Dedifferentiated amniotic fluid mesenchymal stem cell (primary cell): Measurements from ENCODE around the gene ZXDC.

ENCODE experiments used
- DNase-seq: peaks from one replicate; pipeline ENCODE4 v3.0.0-alpha.2; 2016; ENCODE audit errors: extremely low spot score

The ZXDC gene

DNA sequence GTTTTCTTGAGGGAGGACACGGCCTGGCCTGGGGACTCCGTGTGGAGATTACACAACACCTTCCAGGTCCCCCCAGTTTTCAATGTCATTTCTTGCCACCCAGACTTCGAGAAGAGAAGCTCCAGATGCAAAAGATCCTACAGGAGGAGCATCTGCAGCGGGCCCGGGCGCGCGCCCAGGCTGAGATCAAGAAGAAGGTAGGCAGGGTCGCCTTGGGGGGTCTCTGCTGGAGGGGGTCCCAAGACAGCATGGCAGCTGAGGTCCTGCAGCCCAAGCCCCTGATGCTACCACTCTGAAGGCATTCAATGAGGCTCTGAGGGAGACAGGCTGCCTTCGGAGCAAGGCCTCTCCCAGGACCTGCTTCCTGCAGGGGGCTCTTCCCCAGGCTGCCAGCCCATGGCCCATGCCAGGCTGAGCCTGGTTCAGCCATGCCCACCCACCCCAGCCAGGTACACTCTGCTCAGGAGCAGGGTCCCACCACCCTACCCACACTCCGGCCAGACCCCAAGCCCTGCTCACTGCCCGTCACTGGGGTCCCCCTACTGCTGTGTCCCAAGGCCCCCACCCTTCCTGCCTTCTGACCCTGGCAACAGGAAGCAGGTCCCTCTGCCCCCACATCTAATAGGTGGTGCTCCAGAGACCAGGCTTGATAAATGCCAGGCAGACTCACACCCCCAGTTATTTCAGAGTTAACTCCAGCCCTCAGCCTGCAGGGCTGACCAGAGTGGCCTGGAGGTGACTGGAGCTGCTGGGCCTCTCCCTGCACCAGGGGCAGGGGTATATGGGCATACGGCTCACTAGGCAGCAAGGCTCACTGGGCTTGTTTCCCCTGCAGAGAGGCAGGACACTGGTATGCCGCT is 40.0 kb downstream of the ZXDC start:
- no peak for DNase-seq

DNA sequence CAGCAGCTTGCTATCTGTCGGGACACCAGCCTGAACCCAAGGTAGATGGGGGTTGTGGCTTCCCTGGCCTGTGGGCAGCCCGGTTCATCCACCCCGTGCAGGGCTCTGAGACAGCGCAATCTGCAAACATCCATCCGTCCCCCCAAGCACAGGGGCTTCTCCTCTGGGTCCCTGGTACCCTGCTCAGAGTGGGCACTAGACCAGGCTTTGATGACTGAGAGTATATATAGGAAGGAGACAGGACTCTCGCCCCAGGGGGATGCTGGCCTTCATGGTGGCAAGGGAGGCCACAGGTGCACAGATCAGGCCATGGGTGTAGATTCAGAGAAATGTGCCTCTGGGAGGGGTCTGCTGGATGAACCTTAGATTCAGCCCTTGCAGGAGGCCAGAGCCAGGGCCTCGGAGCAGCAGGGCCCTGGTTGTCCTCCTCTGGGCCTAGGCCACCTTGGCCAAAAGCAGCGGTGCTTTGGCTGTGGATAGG is 40.7 kb downstream of the ZXDC start:
- no peak for DNase-seq

GRCh38 chr3:126434264-126434590 is 41.5 kb downstream of the ZXDC start:
- no peak for DNase-seq

DNA sequence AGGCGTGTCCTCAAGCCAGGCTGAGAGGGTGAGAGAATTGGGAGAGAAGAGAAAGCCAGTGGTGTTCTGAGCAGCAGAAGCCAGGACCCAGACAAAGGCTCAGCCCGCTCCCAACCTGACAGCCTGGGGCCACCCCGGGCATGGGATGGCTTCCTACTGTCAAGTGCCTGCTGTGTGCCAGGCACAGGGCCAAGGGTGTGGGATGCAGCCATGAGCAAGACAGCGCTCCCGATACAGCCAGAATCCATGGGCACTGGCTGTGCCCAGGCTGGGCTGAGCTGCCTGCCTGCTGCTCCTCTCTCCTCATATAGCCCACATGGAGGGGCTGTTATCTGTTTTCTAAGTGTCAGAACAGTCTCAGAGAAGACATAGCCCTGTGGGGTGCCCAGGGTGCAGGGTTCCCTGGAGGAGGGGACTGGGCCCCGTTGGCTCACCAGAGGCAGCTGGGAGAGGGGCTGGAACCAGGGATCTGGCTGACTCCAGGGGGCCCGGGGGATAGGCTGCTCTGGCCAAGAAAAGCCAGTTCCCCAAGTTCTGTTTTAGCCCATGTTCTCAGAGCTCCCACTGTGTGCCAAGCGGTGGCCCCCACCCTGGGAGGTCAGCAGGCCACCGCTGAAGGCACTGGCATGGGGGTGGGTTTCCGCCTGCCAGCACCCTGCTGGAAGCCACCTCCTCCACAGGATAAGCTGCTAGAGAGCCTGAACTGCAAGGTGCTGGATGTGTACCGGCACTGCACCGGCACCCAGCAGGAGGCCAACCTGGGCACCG is 42.0 kb downstream of the ZXDC start:
- no peak for DNase-seq

GRCh38 chr3:126433105-126433430 is 42.6 kb downstream of the ZXDC start:
- no peak for DNase-seq

- no peak for DNase-seq
Measured at GRCh38 chr3:126432361-126433104, 43.2 kb downstream of the ZXDC start.

DNA sequence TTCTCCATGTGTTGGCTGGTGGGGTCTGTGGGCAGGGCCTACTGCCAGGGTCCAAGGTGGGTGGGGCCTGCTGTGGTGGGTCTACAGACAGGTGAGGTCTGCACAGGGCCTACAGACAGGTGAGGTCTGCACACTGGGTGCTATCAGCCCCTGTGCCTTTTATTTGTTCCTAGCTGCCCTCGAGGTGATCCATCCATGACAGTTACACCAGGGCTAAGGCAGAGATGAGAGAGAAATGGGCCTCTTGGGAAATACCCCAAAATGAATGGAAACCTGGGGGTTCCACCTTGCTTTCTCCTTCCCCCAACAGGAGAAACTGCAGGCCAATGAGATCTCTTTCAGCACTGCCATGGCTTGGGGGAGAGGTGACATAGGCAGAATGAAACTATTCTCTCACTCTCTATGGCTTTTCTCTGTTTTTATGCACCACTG is 44.6 kb downstream of the ZXDC start:
- no peak for DNase-seq

DNA sequence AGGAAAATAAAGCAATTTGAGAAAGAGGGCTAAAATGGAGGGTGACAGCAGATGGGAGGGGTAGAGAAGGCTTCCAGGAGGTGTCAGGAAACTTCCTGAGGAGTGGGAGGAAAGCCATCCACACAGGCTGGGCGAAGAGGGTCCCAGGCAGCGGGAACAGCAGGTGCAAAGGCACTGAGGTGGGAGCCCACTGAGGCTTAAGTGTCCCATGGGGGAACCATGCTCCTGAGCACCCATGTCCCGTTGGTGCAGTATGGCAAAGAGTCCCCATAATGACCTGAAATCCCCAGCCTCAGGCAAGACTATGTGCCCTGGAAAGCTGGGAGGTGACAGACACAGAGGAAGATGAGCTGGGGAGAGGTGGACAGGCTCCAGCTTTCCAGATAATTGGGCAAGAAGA is 50.9 kb downstream of the ZXDC start:
- no peak for DNase-seq

DNA sequence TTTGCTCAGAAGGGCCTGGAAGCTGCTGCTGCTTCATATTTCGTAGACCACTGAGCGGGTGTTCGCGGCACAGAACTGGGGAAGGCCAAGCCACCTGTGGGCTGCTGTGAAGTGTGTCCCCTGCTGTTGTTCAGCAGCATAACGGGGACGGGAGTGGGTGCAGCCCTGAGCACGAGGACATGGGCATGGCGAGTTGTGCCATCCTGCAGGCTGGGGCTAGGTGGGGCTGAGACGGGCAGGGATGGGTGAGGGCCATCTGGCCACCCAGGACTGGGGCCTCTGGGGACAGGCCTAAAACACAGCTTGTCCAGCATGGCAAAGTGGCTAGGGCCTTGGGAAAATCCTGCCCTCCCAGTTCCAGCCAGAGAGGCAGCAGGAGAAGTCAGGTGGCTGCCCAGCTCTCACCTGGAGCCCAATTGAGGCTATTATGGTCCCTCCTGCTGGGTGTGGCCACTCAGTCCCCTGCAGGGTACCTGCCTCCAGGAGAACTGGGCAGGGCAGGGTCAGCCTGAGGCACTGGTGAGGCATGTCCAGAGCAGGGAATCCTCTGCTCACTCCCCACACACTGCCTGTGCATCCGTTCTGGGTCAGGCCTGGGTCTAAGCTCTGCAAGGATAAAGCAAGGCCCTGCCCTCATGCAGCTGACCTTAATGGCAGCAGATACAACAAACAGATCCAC is 51.5 kb downstream of the ZXDC start:
- no peak for DNase-seq

DNA sequence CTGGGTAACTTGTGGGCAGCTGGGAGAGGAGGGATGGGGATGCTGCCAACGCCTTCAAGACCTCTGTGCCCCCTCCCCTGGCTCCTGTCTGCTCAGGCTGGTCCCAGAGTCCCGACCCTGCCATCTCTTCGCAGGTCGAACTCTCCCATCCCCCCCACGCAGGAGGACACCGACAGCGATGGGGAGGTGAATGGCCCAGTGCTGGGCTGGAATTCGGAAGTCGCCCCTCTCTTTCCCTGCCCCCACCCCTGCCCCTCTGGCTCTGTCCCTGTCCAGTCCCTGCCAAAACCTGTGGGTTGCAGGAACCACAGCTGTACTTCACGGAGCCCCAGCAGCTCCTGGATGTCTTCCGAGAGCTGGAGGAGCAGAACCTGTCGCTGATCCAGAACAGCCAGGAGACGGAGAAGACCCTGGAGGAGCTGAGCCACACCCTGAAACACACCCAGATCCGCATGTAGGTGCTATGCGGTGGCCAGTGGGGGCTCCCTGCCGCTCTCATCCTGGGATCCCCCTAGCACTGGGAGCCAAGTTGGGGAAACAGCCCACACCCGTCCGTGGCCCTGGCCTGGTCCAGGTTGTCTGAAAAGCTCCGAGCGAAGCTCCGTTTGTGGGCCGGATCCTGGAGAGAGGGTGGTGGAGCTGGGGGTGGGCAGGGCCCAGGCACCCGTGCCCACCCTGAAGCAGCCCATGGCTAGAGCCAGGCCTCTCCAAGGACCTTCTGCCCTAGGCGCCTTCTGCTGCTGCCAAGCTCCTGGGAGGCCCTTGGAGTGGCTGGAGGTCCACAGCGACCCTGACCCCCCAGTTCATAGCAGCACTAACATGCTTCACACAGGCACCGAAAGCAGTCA is 52.3 kb downstream of the ZXDC start:
- DNase-seq = no peak

DNA sequence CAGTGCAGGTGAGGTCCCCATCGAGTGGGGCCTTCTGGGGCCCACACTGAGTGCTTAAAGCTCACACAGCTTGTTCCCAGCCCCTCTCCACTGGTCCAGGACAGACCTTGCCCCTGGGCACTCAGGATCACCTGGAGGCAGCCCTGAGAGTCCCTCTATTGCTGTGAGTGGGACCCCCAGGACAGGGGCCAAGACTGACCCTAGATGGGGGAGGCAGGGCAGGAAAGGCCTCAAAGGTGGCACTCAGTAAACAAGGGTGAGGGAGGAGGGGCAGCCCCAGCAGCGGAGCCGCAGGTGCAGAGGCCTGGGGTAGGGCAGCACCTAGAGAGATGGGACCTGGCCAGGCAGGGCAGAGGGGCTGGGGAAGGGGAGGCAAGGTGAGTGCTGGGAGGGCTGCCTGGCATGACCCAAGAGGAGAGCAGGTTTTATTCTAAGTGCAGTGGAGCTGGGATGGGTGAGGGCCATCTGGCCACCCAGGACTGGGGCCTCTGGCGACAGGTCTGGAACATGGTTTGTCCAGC is 53.1 kb downstream of the ZXDC start:
- no peak for DNase-seq

GRCh38 chr3:126422121-126422520 is 53.6 kb downstream of the ZXDC start:
- no peak for DNase-seq

DNA sequence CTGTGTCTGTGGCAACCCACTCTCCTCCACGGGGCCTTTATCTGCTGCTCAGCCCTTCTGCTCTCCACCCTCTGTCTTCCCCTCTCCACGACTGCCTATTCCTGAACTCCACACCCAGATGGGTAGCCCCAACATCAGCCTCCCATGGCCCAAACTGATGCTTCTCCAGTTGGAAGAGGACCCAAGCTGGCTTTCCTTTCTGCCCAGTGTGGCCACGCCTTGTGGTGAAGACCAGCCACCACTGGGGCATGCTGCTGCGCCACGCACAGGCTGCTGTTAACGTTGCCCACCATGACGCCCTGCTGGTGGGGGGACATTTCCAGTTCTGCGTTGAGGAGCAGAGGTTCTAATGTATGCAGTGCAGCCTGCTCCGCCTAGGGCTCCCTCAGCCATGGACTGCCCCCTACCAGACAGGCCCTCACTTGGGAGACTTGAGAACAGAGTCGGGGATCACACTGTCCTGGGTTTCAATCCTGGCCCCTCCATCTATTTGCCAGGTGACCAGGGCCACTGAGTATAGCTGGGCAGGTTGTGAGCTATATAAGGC is 54.0 kb downstream of the ZXDC start:
- DNase-seq = no peak

GRCh38 chr3:126419886-126420786 is 55.6 kb downstream of the ZXDC start:
- DNase-seq = no peak

DNA sequence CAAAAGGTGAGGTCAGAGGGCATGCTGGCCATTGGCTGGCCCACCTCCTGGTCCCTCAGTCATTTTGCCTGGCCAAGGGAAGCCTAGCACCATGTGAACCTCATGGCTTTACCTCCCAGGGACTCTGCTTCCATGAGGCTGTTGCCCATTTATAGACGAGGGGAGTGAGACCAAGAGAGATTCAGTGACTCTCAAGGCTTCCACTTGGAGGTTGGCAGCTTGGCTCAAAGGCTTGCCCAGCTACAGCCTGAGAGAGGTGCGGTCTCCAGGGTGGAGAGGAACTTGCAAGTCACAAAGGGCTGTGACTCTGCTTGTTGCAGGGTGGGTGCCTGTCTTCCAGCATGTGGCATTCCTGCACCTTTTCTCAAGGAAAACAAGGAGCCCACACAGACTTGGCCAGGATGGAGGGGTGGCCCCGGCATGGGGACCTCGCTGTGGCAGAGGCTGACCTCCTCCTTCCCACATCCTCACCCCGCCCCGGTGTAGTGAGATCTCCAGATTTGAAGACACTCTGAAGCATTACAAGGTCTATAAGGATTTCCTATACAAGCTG is 56.5 kb downstream of the ZXDC start:
- DNase-seq = no peak

- DNase-seq = no peak
Measured at GRCh38 chr3:126418661-126419131, 57.0 kb downstream of the ZXDC start.

GRCh38 chr3:126417981-126418530 is 57.6 kb downstream of the ZXDC start:
- no peak for DNase-seq

- no peak for DNase-seq
Measured at GRCh38 chr3:126417515-126417914, 58.2 kb downstream of the ZXDC start.

DNA sequence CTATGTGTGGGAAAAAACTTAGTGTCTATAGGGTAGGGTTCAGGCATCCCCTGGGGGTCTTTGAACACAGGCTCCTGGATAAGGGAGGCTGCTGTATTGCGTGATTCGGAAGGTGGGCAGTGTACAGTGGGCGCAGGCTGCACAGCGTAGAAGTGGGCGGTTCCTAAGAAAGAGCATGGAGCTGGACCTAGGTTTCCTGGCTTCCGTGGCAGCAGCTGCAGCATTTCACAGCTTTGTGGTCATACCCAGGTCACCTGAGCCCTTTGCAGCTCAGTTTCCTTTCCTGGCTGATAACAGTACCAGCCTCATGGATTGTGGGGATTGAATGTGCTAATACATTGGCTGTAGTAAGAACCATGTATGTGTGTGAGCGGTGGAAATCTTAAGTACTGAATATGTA is 58.7 kb downstream of the ZXDC start:
- DNase-seq = no peak
